Measurements from ENCODE around the gene BRINP3.

- TF ChIP-seq CTCF (IDR thresholded peaks at IDR 0.05; ENCODE audit: extremely low read depth in 1 of 2, insufficient read depth in 1 of 2, low read depth in 1 of 2, low read length in 2 of 2) (no peak), JUN (IDR thresholded peaks at IDR 0.05; ENCODE audit: borderline replicate concordance, insufficient read depth, insufficient read length, low read depth) (no peak), POLR2A (IDR thresholded peaks at IDR 0.05; ENCODE audit: low read depth, low read length) (no peak), MAX (IDR thresholded peaks at IDR 0.05; ENCODE audit: insufficient read depth, insufficient read length) (no peak), FOS (IDR thresholded peaks at IDR 0.05; ENCODE audit: borderline replicate concordance, insufficient read depth, low read length) (no peak)
Measured at GRCh38 chr1:190494451-190494850, 16.8 kb upstream of the BRINP3 start.

Data from endothelial cell of umbilical vein (primary cell).